Sigmoid colon (tissue), 7 donors: ENCODE data around the gene RAP1GDS1. TPM values are rescaled to one million over a fixed set of nuclear protein-coding genes. Genes with fewer than 3 reads are reported as not detected.
A peak's percentile ranks its signal among the peaks of the same experiment; 100 is the strongest.

ENCODE experiments used
- DNase-seq: peaks from one replicate; pipeline ENCODE4 v3.0.0-alpha.2; 2019
- H3K27ac ChIP-seq, 4 donors: fragments of 200-600 bp; sonication (generic); one replicate each; pipeline ENCODE4 v1.5.1; 2016 to 2019; ENCODE audit warnings: mild to moderate bottlenecking in 1 of 4
- H3K27me3 ChIP-seq, 3 donors: fragments of 200-600 bp; sonication (generic); one replicate each; pipeline ENCODE4 v1.5.1; 2019; ENCODE audit warnings: mild to moderate bottlenecking in 1 of 3
- H3K36me3 ChIP-seq, 4 donors: fragments of 200-600 bp; sonication (generic); one replicate each; pipeline ENCODE4 v1.5.1; 2016 to 2019
- H3K4me1 ChIP-seq, 4 donors: fragments of 200-600 bp; sonication (generic); one replicate each; pipeline ENCODE4 v1.5.1; 2017 to 2019
- H3K4me3 ChIP-seq, 4 donors: fragments of 200-600 bp; sonication (generic); one replicate each; pipeline ENCODE4 v1.5.1; 2017 to 2019; ENCODE audit warnings: mild to moderate bottlenecking in 2 of 4, moderate library complexity in 1 of 4
- H3K9me3 ChIP-seq, 4 donors: fragments of 200-600 bp in 3 of 4; sonication (generic) in 3 of 4; one replicate each; pipeline versions ENCODE4 v1.5.1 to v1.6.1; 2013 to 2019
- CTCF ChIP-seq, 4 experiments: fragments of 450-650 bp in 3 of 4; fragments of 200-600 bp in 1 of 4; IDR thresholded peaks; one replicate each; pipeline ENCODE4 v1.5.1; 2016 to 2019; ENCODE audit warnings: antibody characterized with exemption in 4 of 4, mild to moderate bottlenecking in 3 of 4, moderate library complexity in 2 of 4
- EP300 ChIP-seq, 4 donors: sonication (generic); formaldehyde crosslinking; IDR thresholded peaks; one replicate each; pipeline ENCODE4 v1.6.1; 2017; ENCODE audit warnings: antibody characterized with exemption in 4 of 4
- POLR2A ChIP-seq, 2 donors: fragments of 450-650 bp; IDR thresholded peaks; one replicate each; pipeline ENCODE4 v1.6.1; 2016; ENCODE audit warnings: antibody characterized with exemption in 2 of 2, mild to moderate bottlenecking in 2 of 2, moderate library complexity in 2 of 2
- POLR2AphosphoS5 ChIP-seq, 4 donors: sonication (generic); formaldehyde crosslinking; IDR thresholded peaks; one replicate each; pipeline ENCODE4 v1.6.1; 2017; ENCODE audit warnings: antibody characterized with exemption in 4 of 4
- WGBS, 2 donors: extraction: QIAGEN DNeasy Blood & Tissue Kit; methylation state at CpG; one replicate each; pipeline ENCODE4 v1.1.7; 2013; 5-methylcytosine and 5-hydroxymethylcytosine counted together
- intact Hi-C: fragments of 100-400 bp; cut with DNase I; formaldehyde crosslinking; loops from one replicate; pipeline ENCODE4 v1.15.1; 2023
- polyA plus RNA-seq, 3 donors: library from polyadenylated mRNA; stranded (reverse); fragments of 200-250 nt; gene quantifications; one replicate each; pipeline ENCODE4 v1.2.3, GENCODE V29; 2013
- total RNA-seq, 4 donors: library from RNA; depleted of rRNA; stranded (reverse); fragments of >200 nt; gene quantifications; one replicate each; pipeline ENCODE4 v1.1.0, GENCODE V29; 2016
- donor health status: healthy with polysubstance abuse.
- donor health status: Bipolar disorder and iron deficiency.
- donor health status: healthy.

Gene RAP1GDS1
- total and polyA plus RNA-seq, 7 donors, result 10.2 to 34.9 (median 31.8) TPM

GRCh38 chr4:98245226-98245625 lies 16.0 kb upstream of the RAP1GDS1 start:
- H3K4me3 ChIP-seq, result no peak overlapping the region
- no peaks in the 10 kb centered on the region for H3K27me3 ChIP-seq
- intact Hi-C loops, result no loop called here

GRCh38 chr4:98248934-98249333 lies 12.2 kb upstream of the RAP1GDS1 start:
- Histone ChIP-seq H3K36me3 (no peaks in the 10 kb centered on the region), H3K4me1 (peaks cover 0 to 4% (median 0%) of the 10 kb centered on the region in 4 donors), H3K27ac (no peak overlapping the region), H3K27me3 (no peaks in the 10 kb centered on the region), H3K9me3 (no peaks in the 10 kb centered on the region), H3K4me3 (no peak overlapping the region)
- no peak for DNase-seq
- intact Hi-C loops, result no loop called here
- TF ChIP-seq EP300 (IDR thresholded peaks at IDR 0.05) (no peak), POLR2A (IDR thresholded peaks at IDR 0.05) (no peak), CTCF (IDR thresholded peaks at IDR 0.05) (no peak), POLR2AphosphoS5 (IDR thresholded peaks at IDR 0.05) (no peak)

More at GRCh38 chr4:98245226-98245625, 16.0 kb upstream of the RAP1GDS1 start:
- H3K27ac ChIP-seq, result no peak overlapping the region
- DNase-seq, result no peak
- no peaks in the 10 kb centered on the region for H3K9me3 ChIP-seq
- WGBS, 2 donors, result 89% methylated on average over 4 of the region's 4 CpGs
- peaks cover 0 to 4% (median 0%) of the 10 kb centered on the region in 4 donors for H3K4me1 ChIP-seq
- TF ChIP-seq POLR2A (IDR thresholded peaks at IDR 0.05) (no peak), EP300 (IDR thresholded peaks at IDR 0.05) (no peak), POLR2AphosphoS5 (IDR thresholded peaks at IDR 0.05) (no peak), CTCF (IDR thresholded peaks at IDR 0.05) (no peak)
- no peaks in the 10 kb centered on the region for H3K36me3 ChIP-seq

- Histone ChIP-seq H3K4me1 (peaks cover 0 to 4% (median 0%) of the 10 kb centered on the region in 4 donors), H3K9me3 (no peaks in the 10 kb centered on the region), H3K36me3 (no peaks in the 10 kb centered on the region), H3K27me3 (no peaks in the 10 kb centered on the region), H3K4me3 (no peak overlapping the region), H3K27ac (no peak overlapping the region)
- no peak for TF ChIP-seq EP300 (IDR thresholded peaks at IDR 0.05)
- TF ChIP-seq POLR2A (IDR thresholded peaks at IDR 0.05), result no peak
- TF ChIP-seq CTCF (IDR thresholded peaks at IDR 0.05), result no peak
- no peak for TF ChIP-seq POLR2AphosphoS5 (IDR thresholded peaks at IDR 0.05)
- WGBS, 2 donors, result 73 to 83% methylated on average over 1 of the region's 1 CpG
- intact Hi-C loops, result no loop called here
- no peak for DNase-seq
Observed at GRCh38 chr4:98249831-98250230, 11.4 kb upstream of the RAP1GDS1 start.

- H3K9me3 ChIP-seq, result no peaks in the 10 kb centered on the region
- no peak overlapping the region for H3K27ac ChIP-seq
- no peak for DNase-seq
- H3K4me1 ChIP-seq, result no peaks in the 10 kb centered on the region
- intact Hi-C loops, result no loop called here
- 21 to 76% methylated on average over 1 of the region's 1 CpG for WGBS, 2 donors
- no peak overlapping the region for H3K4me3 ChIP-seq
- TF ChIP-seq EP300 (IDR thresholded peaks at IDR 0.05) (no peak), CTCF (IDR thresholded peaks at IDR 0.05) (no peak), POLR2A (IDR thresholded peaks at IDR 0.05) (no peak), POLR2AphosphoS5 (IDR thresholded peaks at IDR 0.05) (no peak)
- no peaks in the 10 kb centered on the region for H3K36me3 ChIP-seq
- no peaks in the 10 kb centered on the region for H3K27me3 ChIP-seq
Observed at GRCh38 chr4:98253499-98253898, 7.7 kb upstream of the RAP1GDS1 start.

GRCh38 chr4:98260047-98260578 lies 1.1 kb upstream of the RAP1GDS1 start:
- intact Hi-C loops, result loop anchor here (2.0 to 5.0 kb wide), 4 partner anchors 117 to 1692 kb away; partner anchors contain the start of genes EIF4E, H2AZ1, METAP1 and STPG2
- Histone ChIP-seq H3K36me3 (no peaks in the 10 kb centered on the region), H3K4me1 (peaks cover 0 to 36% (median 25%) of the 10 kb centered on the region in 4 donors), H3K4me3 (peak overlapping the region; percentile 68 to 97 (median 85)), H3K27me3 (no peaks in the 10 kb centered on the region), H3K9me3 (no peaks in the 10 kb centered on the region), H3K27ac (peak overlapping the region; percentile 97 to 98 (median 98))
- DNase-seq, result peak; percentile 74
- TF ChIP-seq POLR2AphosphoS5 (IDR thresholded peaks at IDR 0.05), result no peak
- TF ChIP-seq CTCF (IDR thresholded peaks at IDR 0.05), result no peak
- TF ChIP-seq EP300 (IDR thresholded peaks at IDR 0.05), result no peak
- TF ChIP-seq POLR2A (IDR thresholded peaks at IDR 0.05), result no peak
- 1% methylated on average over 24 of the region's 24 CpGs for WGBS, 2 donors
